GM19463 (cell line): ENCODE data around the gene PPP1R1C.
"Not testable (repeated sequence)": the region's sequence is repeated elsewhere in the genome, so short reads cannot be mapped to it uniquely, and the experiment has no call there.

Experiments used
- ATAC-seq: cut with Tn5 transposase; IDR thresholded peaks from one replicate; pipeline ENCODE4 v1.9.1; 2021; ENCODE audit warnings: mild to moderate bottlenecking, moderate library complexity; ENCODE audit not compliant: unreplicated experiment

PPP1R1C gene, protein sequence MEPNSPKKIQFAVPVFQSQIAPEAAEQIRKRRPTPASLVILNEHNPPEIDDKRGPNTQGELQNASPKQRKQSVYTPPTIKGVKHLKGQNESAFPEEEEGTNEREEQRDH

DNA sequence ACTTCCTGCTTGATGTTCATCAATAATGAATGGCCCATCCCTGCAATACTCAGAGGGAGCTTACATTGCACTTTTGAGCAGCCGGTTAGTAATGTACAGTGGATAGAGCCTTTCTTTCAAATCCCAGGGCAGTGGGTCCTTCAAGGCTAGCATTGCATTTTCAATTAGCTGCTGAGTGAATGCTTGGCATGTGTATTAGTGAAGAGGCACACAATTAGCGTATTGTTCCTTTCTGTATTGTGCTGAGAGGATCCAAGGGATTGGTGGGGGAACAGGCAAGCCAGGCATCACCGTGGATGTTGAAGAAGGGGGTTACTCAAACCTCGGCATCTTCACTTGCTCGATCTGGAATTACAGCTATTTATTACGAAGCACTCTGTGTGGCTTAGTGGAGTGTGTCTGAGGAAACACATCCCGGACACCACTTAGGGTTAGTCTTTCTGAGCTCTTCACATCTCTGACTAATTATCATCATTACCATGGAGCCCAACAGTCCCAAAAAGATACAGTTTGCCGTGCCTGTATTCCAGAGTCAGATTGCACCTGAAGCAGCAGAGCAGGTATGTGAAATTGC is at the start of gene PPP1R1C:
PPP1R1C (plus strand) TSS at position 222 of the 574 bp plus-strand sequence; CDS start at position 480, 258 bp downstream.
- no peak for ATAC-seq

DNA sequence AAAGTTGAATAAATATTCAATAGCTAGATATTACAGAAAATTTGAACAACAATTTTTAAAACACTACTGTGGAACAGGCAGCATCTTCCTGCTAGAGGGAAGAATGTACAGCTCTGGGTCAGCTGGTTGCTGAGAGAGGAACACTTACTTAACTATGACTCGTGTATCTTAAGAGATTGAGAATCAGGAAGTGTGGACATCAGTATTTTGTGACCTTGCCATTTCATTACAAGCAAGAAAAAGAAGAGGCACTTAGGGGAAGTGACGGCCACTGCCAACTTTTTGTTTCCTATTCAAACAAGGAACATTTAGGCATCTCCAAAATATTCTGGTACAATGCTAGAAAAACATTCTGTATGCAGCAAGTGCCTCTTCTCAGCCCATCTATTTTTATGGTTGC is 48.2 kb upstream of the PPP1R1C start:
- ATAC-seq = no peak

DNA sequence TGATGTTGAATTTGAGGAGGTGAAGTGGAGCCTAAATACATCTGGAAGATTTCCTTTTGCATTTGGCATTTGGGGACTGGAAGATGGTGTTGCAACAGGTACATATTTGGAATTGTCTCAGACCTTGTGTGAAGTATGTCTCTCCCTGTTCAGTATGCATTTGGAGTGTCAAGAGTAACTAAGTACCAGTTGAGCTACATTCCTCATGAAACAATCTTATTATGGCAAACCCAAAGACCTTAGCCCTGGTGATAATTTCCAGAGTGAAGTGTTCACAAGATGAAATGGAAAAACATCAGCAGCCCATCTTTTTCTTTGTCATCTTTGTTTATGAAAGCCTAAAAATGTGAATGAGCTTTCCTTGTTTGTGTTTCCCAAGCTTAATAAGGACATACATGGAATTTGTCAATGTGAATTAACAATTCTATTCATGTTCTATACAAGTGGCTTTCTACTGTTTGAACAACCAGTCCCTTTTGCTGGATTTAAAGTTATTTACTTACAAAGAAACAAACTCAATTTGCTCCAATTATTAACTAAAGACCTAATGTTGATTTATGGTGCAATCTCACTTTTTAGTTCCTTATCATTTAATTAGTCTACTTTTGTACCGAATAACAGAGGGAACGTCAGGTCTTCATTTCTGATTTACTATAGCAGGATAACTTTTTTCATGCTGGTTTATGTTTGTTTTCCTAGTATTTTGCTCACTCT is 42.1 kb upstream of the PPP1R1C start:
- ATAC-seq = no peak

DNA sequence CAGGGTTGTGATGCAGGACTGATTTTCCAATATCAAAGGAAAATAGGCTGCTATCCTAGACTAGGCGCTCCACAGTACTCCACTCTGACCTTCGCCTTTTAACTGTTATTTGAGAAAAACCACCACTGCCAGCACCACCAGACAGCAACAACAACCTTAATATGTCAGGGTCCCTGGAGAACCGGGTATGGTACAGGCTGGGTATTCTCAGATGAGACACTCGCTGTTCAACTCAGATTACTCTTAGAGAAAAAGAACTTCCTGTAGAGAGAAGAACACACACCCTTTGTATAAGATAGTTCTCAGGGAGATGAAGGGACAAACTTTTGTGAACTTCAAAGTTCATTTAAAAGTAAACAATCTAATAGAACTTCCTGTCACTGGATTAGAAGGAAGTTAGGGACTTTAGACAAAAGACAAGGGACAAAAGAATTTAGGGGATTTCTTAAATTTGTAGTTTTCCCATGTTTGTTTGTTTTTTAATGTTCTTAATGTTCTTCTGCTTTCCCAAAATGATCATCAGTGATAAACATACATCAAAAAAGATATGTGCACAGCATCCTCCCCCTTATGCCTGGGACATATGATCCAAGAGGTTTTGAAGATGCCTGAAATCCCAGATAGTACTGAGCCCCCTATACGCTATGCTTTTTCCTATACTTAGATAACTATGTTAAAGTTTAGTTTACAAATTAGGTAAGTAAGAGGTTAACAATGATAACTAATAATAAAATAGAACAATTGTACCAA is 41.3 kb upstream of the PPP1R1C start:
- no peak for ATAC-seq

DNA sequence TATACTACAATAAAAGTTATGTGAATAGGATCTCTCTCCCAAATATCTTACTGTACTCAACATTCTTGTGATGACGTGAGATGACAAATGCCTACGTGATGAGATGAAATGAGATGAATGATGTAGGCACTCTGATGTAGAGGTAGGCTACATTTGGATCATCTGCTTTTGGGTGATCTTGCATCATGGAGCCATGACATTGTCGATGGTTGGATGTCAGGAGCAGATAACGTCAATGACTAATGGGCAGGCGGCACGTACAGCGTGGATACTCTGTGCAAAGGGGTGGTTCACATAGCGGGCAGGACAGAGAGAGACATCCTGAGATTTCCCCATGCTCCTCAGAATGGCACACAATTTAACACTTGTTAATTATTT is 40.8 kb upstream of the PPP1R1C start:
- no peak for ATAC-seq

DNA sequence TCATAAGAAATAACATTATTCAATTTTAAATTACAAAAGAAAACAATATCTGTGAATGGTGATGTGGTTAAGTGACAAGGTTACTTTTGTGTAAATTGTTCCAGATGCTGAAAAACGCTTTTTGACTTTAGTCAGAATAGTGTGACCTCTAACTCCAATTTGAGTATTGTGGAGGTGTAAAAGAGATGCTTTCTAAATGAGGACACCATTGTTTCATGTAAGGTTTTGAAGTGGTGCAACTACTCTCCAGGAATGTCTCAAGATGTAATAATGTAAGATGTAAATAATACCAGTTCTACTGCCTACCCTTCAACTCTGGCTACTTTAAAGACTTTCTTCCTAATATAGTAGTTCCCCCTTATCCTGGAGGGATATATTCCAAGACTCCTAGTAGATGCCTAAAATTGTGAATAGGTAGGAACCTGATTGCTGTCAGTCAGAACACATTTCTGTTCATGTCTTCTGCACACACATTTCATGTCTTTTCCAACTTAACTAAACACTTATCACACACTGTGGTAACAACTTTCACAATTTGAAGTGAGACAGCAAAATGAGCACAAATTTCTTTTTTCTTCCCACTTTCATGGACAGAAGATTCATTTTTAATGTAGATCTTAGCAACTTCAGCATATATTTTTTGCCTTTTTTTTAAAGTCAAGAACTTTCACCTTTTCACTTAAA is 39.1 kb upstream of the PPP1R1C start:
- ATAC-seq = no peak

DNA sequence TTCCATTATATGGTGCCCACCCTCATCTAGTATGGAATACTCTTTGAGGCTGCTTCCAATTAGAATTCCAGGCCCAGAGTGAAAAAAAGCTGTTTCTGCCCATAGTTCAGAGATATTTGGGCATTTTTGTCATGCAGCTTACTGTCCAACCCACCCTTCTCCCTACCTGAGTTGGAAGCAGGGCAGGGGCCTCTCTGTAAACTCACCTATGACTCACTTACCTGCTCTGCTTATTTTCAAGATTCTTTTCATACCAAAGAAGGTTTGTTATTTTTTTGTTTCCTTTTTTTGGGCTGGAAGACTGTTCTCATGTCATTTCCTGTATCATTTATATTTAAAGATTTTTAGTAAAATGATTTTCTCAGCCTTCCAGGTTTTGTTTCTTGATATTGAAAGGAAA is 38.4 kb upstream of the PPP1R1C start:
- no peak for ATAC-seq

DNA sequence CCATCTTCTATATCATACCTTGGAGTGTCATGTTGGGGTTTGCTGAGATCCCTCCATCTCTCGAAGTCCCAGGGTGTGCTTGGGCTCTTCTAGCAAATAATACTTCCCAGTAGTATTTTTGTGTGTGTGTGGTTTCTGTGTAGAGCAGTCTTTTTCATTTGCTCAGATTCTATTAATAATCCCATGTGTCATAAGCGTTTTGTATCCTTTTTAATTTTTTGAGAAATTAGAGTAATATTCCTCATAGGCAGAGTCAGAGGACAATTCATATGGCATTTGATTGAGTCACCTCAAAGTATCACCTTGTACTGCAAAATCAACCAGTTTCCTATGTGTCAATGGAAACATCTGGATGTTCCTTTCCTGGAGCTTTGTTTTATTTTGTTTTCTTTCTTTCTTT is 37.4 kb upstream of the PPP1R1C start:
- ATAC-seq = no peak

DNA sequence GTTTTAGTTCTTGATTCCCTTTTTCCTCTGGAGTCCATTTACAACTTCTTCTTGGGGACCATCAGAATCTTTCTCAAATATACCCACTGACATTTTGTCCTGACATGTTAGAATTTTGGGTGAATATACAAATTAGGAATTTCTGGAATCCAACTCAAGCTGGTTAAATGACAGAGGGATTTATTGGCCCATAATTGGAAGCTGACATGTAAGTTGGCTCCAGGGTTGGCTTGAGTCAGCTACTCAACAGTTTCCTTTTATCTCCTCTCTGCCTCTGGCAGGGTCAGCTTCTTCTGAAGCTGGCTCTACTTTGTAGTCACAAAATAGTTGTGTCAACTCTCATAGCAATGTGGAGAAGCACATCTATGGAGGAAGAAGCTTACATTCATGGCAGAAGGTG is 36.6 kb upstream of the PPP1R1C start:
- no peak for ATAC-seq

DNA sequence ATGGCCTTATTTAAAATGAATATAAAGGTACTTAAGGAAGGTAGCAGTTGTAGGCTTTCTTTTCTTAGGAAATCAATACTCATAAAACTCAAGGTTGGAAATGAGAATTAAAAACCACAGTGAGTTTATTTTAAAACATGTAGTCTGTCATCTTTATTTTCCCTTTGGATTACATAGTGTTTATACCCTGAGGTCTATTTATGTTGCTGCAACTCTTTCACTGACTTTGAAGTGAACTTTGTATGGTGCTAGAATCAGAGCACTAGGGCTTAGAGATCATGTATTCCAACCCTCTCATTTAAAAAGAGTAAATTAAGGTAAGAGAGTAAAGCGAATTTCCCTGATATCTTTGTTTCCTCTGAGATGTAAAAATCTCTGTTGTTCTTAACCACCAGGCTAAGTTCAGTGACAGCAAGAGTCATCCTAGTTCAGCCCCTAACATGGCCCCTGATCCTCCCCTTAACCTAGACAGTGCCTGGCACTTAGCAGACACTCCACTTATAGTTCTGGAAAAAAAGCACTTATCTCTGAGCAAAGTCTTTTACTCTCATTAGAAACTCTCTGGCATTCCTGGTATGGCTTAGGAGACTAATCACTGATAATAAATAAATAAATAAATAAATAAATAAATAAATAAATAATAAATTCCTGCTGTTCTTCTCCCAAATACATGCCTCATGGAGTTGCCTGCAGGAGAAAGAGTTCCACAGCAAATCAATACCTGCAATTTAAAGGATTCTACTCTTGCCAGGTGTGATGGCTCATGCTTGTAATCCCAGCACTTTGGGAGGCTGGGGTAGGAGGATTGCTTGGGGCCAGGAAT is 33.0 kb upstream of the PPP1R1C start:
- no peak for ATAC-seq

DNA sequence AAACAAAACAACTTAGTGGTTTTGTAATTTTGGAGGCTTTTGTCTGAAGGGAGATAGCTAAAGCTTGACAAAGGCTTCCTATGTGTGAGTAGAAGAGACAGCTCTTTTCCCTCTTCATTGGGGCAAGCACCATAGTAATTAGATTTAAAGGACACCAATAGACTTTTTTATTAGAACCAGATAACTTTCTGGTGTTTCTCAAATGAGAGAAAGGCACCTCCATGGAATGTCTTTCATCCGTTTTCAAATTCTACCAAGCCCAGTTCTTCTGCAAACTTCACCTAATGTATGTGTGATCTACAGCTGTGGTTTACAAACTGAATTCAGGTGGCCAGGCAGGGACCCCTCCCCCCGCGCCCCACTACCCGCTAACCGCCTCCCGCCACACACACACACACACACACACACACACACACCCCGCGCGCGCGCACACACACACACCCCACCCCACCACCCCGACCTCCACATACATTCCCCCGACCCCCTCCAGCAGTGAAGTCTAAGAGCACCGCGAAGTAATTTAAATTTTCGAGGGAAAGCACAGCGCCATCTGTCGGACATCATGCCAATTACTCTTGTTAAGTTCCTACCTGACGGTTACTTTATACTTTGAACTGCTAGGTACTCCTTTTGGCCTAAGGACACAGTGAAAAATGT is 31.6 kb upstream of the PPP1R1C start:
- ATAC-seq = peak; percentile 78

DNA sequence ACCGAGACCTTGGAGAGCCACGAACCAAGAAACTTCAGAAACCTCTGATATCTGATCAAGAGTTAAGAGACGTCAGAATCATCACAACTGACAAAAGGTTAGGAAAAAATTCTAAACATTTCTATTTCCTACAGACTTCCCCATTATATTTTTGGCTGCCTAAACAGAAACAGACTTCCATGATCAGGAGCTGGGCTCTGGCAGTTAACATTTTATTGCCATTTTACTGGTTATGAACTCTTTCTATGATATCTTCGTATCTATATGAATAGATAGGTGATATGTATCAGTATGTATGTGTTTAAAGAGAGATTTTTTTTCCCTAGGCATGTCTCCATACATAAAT is 31.1 kb upstream of the PPP1R1C start:
- peak; percentile 5 for ATAC-seq

DNA sequence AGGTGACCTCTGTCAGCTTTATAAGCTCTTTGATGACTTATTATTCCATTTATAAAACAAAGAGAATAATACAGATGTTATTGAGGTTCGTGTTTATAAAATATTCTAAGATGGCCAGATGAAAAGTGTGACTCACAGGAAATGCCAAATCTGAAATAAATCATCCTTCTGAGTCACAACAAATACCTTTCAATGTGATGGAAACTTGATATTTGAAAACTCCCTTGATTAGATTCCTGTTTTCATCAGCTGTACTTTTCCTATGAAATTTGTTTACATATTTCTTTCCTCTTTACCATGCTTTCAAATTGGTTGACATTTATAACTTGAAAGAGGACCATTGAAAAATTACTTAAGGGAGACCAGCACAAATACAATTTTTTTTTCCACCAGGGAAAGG is 30.6 kb upstream of the PPP1R1C start:
- ATAC-seq = no peak

DNA sequence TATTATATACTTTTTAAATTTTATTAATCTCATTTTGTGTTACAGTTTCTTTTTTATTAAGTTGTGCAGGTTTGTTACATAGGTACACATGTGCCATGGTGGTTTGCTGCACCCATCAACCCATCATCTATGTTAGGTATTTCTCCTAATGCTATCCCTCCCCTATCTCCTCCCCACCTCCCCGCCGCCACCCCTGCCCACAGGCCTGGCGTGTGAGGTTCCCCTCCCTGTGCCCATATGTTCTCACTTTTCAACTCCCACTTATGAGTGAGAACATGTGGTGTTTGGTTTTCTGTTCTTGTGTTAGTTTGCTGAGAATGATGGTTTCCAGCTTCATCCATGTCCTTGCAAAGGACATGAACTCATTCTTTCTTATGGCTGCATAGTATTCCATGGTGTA is 29.8 kb upstream of the PPP1R1C start:
- not testable (repeated sequence) for ATAC-seq

DNA sequence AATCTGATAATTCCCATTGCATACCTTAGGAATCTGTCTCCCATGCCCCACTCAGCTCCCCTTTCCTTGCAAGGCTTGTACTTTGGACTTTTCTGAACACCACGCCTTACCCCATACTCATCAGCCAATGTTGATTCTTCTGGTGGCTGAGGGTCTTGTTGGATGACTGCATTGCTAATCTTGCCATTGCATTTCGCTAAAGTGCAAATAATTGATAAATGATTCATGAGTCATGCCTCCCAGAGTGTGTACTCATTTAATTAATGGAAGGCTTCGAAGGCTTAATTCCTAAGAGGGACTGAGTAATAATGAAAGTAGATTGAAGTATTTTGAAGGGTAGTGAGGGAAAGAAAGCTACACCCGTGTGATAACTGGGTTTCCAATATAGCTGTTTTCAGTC is 28.0 kb upstream of the PPP1R1C start:
- no peak for ATAC-seq

DNA sequence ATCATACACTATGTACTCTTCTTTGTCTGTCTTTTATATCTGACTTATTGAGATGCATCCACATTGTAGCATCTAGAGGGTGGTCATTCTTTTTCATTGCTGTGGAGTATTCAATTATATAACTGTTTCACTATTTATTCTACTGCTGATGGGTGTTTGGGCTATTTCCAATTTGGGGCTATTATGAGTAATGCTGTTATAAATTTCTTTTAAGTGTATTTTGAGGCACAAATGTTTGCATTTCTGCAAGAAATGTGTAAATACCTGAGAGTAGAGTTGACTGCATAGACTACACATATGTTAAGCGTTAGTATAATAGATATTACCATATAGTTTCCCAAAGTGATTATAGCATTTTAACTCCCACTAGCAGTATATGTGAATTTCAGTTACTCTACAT is 26.9 kb upstream of the PPP1R1C start:
- ATAC-seq = no peak

DNA sequence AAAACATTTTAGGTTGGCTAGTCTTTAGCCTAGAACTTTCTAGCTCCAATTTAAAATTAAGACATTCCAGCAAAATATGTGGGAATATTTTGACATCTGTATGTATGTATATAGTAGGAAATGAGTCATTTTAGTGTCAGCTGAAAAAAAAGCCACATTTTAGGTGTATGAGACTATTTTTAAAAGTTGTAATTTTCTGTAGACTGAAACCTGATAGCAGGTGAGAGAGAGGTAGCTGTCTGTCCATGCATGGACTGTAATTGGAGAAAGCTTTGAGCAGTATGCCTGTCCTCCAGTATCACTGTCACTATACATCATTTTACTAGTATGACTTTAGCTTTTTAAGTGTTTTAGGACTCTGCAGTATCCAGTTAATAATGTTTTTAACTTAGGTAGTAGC is 26.1 kb upstream of the PPP1R1C start:
- no peak for ATAC-seq

DNA sequence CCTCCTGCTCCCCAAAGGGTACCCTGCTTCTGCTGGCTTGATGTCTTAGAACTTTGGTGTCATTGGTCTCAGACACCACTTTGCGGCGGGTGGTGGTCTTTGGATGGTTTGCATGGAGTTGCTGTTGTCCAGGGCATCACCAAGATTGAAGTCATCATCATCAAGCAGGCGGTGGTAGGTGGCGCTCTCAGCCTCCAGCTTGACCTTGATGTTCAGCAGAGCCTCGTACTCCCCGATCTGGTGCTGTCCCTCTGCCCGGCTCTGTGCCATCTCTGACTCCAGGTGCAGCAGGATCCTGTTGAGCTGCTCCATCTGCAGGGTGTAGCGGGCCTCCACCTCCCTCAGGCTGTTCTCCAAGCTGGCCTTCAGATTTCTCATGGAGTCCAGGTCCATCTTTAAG is 24.5 kb upstream of the PPP1R1C start:
- not testable (repeated sequence) for ATAC-seq

DNA sequence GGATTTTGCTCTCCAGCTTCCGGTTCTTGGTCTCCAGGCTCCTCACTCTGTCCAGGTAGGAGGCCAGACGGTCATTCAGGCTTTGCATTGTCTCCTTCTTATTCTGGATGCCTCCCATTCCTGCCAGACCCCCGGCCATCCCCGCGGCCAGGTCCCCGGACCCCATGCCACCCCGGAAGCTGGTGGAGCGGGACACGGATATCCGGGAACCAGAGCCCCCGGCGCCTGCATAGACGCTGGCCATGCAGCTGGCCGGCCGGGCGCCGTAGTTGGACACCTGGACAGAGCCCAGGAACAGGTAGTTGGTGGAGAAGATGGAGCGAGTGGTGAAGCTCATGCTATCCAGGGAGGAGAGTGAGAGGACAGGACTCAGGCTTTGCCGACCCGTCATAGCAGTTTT is 23.5 kb upstream of the PPP1R1C start:
- ATAC-seq = no peak

DNA sequence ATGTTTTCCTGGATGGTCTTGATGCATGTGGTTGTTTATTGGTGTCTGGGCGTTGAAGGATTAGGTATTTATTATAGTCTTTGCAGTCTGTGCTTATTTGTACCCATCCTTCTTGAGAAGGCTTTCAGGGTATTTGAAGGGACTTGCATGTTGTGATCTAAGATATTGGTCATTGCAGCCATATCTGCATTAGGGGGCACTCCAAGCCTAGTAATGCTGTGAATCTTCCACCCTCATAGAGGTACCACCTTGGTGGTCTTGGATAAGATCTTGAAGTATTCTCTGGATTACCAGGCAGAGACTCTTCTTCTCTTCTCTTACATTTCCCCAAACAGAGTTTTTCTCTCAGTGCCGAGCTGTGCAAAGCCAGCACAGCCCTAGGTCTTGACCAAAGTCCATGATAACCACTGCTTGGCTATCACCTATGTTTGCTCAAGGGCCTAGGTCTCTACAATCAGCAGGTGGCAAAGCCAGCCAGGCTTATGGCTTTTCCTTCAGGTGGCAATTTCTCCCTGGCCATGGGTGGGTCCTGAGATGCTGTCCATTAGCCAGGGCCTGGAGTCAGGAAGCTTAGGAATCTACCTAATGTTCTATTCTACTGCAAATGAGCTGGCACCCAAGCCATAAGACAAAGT is 15.4 kb upstream of the PPP1R1C start:
- no peak for ATAC-seq
